ENCODE measurements around the gene TSPAN9. TPM values are rescaled to one million over a fixed set of nuclear protein-coding genes. Genes with fewer than 3 reads are reported as not detected.

The TSPAN9 gene
- total RNA-seq, 1 experiment from 2014 or later, result 13.2 TPM

GRCh38 chr12:3224530-3224903 lies 147.3 kb downstream of the TSPAN9 start:
- Histone ChIP-seq H3K9me3 (ENCODE audit: control insufficient read depth in 1 of 2, insufficient read depth in 1 of 2, low read depth in 1 of 2, low read length in 2 of 2) (no peaks in the 10 kb centered on the region), H3K4me1 (ENCODE audit: control insufficient read depth in 1 of 2, insufficient read depth in 2 of 2, low read length in 2 of 2) (no peaks in the 10 kb centered on the region), H3K4me3 (replicated peaks in 1 of 2; ENCODE audit: low read depth in 1 of 2, low read length in 2 of 2) (no peak overlapping the region), H3K79me2 (ENCODE audit: insufficient read depth, low read length) (no peaks in the 10 kb centered on the region), H3K9ac (ENCODE audit: low read length) (no peak overlapping the region), H3K9me2 (ENCODE audit: insufficient read depth) (no peaks in the 10 kb centered on the region), H3K4me2 (ENCODE audit: low read length) (no peak overlapping the region), H2AFZ (ENCODE audit: low read depth, low read length, poor library complexity, severe bottlenecking) (no peak overlapping the region), H3K27me3 (ENCODE audit: insufficient read depth, low read length) (no peaks in the 10 kb centered on the region), H3K27ac (ENCODE audit: low read depth, low read length) (no peak overlapping the region), H4K20me1 (ENCODE audit: insufficient read depth) (no peaks in the 10 kb centered on the region), H3K36me3 (ENCODE audit: control insufficient read depth in 1 of 2, insufficient read depth in 2 of 2, low read length in 2 of 2) (no peaks in the 10 kb centered on the region)
- no TSS peak for BruUV-seq (replicated peaks)
- no peak for ATAC-seq
- POLR2A ChIA-PET, result no interaction called here
- TF ChIP-seq CEBPB (IDR thresholded peaks at IDR 0.05; ENCODE audit: low read depth) (no peak), ZNF274 (IDR thresholded peaks at IDR 0.05; ENCODE audit: low read depth, low read length) (no peak), POLR2AphosphoS5 (IDR thresholded peaks at IDR 0.05; ENCODE audit: low read depth, low read length) (no peak), CBX3 (IDR thresholded peaks at IDR 0.05; ENCODE audit: low read depth) (no peak), EGR1 (IDR thresholded peaks at IDR 0.05; ENCODE audit: low read depth) (no peak), ZFX (IDR thresholded peaks at IDR 0.05) (no peak), JUND (IDR thresholded peaks at IDR 0.05) (no peak), EZH2 (IDR thresholded peaks at IDR 0.05) (no peak)
- TF ChIP-seq, protein P1, sequence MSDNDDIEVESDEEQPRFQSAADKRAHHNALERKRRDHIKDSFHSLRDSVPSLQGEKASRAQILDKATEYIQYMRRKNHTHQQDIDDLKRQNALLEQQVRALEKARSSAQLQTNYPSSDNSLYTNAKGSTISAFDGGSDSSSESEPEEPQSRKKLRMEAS (IDR thresholded peaks at IDR 0.05), result no peak
- TF ChIP-seq, protein P2, sequence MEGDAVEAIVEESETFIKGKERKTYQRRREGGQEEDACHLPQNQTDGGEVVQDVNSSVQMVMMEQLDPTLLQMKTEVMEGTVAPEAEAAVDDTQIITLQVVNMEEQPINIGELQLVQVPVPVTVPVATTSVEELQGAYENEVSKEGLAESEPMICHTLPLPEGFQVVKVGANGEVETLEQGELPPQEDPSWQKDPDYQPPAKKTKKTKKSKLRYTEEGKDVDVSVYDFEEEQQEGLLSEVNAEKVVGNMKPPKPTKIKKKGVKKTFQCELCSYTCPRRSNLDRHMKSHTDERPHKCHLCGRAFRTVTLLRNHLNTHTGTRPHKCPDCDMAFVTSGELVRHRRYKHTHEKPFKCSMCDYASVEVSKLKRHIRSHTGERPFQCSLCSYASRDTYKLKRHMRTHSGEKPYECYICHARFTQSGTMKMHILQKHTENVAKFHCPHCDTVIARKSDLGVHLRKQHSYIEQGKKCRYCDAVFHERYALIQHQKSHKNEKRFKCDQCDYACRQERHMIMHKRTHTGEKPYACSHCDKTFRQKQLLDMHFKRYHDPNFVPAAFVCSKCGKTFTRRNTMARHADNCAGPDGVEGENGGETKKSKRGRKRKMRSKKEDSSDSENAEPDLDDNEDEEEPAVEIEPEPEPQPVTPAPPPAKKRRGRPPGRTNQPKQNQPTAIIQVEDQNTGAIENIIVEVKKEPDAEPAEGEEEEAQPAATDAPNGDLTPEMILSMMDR (IDR thresholded peaks at IDR 0.05 in 2 of 3, conservative IDR thresholded peaks at IDR 0.05 in 1 of 3; ENCODE audit: borderline replicate concordance in 1 of 3, insufficient read depth in 1 of 3, low read depth in 2 of 3, low read length in 2 of 3), result no peak
- TF ChIP-seq, protein P3, sequence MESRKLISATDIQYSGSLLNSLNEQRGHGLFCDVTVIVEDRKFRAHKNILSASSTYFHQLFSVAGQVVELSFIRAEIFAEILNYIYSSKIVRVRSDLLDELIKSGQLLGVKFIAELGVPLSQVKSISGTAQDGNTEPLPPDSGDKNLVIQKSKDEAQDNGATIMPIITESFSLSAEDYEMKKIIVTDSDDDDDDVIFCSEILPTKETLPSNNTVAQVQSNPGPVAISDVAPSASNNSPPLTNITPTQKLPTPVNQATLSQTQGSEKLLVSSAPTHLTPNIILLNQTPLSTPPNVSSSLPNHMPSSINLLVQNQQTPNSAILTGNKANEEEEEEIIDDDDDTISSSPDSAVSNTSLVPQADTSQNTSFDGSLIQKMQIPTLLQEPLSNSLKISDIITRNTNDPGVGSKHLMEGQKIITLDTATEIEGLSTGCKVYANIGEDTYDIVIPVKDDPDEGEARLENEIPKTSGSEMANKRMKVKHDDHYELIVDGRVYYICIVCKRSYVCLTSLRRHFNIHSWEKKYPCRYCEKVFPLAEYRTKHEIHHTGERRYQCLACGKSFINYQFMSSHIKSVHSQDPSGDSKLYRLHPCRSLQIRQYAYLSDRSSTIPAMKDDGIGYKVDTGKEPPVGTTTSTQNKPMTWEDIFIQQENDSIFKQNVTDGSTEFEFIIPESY (IDR thresholded peaks at IDR 0.05; ENCODE audit: extremely low read depth, insufficient replicate concordance, low read length), result no peak
- intact Hi-C loops (cut with micrococcal nuclease), result no loop called here
- no peak for DNase-seq (ENCODE audit: low read depth, low spot score)
- RAD21 ChIA-PET (ENCODE audit: low non-redundant PET in 1 of 2, low total read pairs in 2 of 2, uncharacterized antibody in 2 of 2, unreplicated experiment in 2 of 2), result no interaction called here
- CTCF ChIA-PET, result no interaction called here

Measured in HCT116 (cell line).